Liver (tissue), 3 donors: Measurements from ENCODE around the gene THEMIS2.

Experiments
- FOXA1 ChIP-seq: IDR thresholded peaks from 2 replicates; pipeline ENCODE4 v1.6.1; 2016; ENCODE audit warnings: antibody characterized with exemption
- GABPA ChIP-seq, 2 donors: IDR thresholded peaks in 1 of 2; conservative IDR thresholded peaks in 1 of 2; 2 replicates each; pipeline ENCODE4 v1.6.1; 2016; ENCODE audit warnings: antibody characterized with exemption in 2 of 2, mild to moderate bottlenecking in 1 of 2, moderate library complexity in 1 of 2
- JUND ChIP-seq, 2 donors: IDR thresholded peaks; 2 replicates each; pipeline ENCODE4 v1.6.1; 2016; ENCODE audit warnings: antibody characterized with exemption in 2 of 2
- RAD21 ChIP-seq, 2 donors: IDR thresholded peaks; 2 replicates each; pipeline ENCODE4 v1.6.1; 2016; ENCODE audit warnings: antibody characterized with exemption in 2 of 2, mild to moderate bottlenecking in 2 of 2
- SP1 ChIP-seq: IDR thresholded peaks from 2 replicates; pipeline ENCODE4 v1.6.1; 2018; ENCODE audit warnings: antibody characterized with exemption, mild to moderate bottlenecking
- TAF1 ChIP-seq: conservative IDR thresholded peaks from 2 replicates; pipeline ENCODE4 v1.6.1; 2016; ENCODE audit warnings: antibody characterized with exemption, mild to moderate bottlenecking
- YY1 ChIP-seq: IDR thresholded peaks from 2 replicates; pipeline ENCODE4 v1.6.1; 2016; ENCODE audit warnings: antibody characterized with exemption, mild to moderate bottlenecking
- TF ChIP-seq, protein P1 (sequence below): fragments of 150-350 bp; IDR thresholded peaks from 2 replicates; pipeline ENCODE4 v1.5.1; 2017; ENCODE audit warnings: improper control_type of control experiment, low read depth, low read length; ENCODE audit not compliant: missing input control
- TF ChIP-seq, protein P2 (sequence below): IDR thresholded peaks from 2 replicates; pipeline ENCODE4 v1.6.1; 2016; ENCODE audit warnings: antibody characterized with exemption
- TF ChIP-seq, protein P3 (sequence below): IDR thresholded peaks from 2 replicates; pipeline ENCODE4 v1.6.1; 2016; ENCODE audit warnings: antibody characterized with exemption
- TF ChIP-seq, protein P4 (sequence below): IDR thresholded peaks from 2 replicates; pipeline ENCODE4 v1.6.1; 2016; ENCODE audit warnings: antibody characterized with exemption, mild to moderate bottlenecking
- donor health status: healthy.
- donor health status: healthy.

DNA sequence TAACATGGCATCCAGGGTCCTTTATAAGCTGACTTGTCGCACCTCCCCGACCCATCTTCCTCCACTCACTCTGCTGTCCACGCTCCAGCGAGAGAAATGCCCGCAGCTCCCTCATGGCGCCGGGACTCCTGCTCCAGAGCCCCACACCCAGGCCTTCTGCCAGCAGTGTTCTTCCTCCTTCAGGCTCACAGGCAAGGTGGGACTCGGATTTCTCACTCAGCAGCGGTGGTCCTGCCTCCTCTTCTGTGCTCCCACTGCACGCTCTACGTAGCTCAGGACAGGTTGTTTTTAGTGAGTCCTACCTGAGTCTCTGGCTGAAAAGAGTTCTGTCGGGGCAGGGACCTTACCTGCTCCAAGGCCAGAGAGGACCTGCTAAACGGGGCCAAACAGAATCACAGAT, 11.2 kb downstream of the THEMIS2 start:
- TF ChIP-seq, protein P1, sequence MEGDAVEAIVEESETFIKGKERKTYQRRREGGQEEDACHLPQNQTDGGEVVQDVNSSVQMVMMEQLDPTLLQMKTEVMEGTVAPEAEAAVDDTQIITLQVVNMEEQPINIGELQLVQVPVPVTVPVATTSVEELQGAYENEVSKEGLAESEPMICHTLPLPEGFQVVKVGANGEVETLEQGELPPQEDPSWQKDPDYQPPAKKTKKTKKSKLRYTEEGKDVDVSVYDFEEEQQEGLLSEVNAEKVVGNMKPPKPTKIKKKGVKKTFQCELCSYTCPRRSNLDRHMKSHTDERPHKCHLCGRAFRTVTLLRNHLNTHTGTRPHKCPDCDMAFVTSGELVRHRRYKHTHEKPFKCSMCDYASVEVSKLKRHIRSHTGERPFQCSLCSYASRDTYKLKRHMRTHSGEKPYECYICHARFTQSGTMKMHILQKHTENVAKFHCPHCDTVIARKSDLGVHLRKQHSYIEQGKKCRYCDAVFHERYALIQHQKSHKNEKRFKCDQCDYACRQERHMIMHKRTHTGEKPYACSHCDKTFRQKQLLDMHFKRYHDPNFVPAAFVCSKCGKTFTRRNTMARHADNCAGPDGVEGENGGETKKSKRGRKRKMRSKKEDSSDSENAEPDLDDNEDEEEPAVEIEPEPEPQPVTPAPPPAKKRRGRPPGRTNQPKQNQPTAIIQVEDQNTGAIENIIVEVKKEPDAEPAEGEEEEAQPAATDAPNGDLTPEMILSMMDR = no peak
- TF ChIP-seq JUND (IDR thresholded peaks at IDR 0.05) (no peak), RAD21 (IDR thresholded peaks at IDR 0.05) (no peak), YY1 (no peak), SP1 (no peak), TAF1 (no peak), GABPA (IDR thresholded peaks at IDR 0.05 in 1 of 2, conservative IDR thresholded peaks at IDR 0.05 in 1 of 2) (no peak), FOXA1 (no peak)
- TF ChIP-seq, protein P2, sequence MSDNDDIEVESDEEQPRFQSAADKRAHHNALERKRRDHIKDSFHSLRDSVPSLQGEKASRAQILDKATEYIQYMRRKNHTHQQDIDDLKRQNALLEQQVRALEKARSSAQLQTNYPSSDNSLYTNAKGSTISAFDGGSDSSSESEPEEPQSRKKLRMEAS = no peak
- TF ChIP-seq, protein P3, sequence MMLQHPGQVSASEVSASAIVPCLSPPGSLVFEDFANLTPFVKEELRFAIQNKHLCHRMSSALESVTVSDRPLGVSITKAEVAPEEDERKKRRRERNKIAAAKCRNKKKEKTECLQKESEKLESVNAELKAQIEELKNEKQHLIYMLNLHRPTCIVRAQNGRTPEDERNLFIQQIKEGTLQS = no peak
- TF ChIP-seq, protein P4, sequence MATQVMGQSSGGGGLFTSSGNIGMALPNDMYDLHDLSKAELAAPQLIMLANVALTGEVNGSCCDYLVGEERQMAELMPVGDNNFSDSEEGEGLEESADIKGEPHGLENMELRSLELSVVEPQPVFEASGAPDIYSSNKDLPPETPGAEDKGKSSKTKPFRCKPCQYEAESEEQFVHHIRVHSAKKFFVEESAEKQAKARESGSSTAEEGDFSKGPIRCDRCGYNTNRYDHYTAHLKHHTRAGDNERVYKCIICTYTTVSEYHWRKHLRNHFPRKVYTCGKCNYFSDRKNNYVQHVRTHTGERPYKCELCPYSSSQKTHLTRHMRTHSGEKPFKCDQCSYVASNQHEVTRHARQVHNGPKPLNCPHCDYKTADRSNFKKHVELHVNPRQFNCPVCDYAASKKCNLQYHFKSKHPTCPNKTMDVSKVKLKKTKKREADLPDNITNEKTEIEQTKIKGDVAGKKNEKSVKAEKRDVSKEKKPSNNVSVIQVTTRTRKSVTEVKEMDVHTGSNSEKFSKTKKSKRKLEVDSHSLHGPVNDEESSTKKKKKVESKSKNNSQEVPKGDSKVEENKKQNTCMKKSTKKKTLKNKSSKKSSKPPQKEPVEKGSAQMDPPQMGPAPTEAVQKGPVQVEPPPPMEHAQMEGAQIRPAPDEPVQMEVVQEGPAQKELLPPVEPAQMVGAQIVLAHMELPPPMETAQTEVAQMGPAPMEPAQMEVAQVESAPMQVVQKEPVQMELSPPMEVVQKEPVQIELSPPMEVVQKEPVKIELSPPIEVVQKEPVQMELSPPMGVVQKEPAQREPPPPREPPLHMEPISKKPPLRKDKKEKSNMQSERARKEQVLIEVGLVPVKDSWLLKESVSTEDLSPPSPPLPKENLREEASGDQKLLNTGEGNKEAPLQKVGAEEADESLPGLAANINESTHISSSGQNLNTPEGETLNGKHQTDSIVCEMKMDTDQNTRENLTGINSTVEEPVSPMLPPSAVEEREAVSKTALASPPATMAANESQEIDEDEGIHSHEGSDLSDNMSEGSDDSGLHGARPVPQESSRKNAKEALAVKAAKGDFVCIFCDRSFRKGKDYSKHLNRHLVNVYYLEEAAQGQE = no peak
